ENCODE measurements around the gene VGLL3. TPM values are rescaled to one million over a fixed set of nuclear protein-coding genes. Genes with fewer than 3 reads are reported as not detected.

Gene VGLL3
- total RNA-seq, 2 donors from 2014 or later: 0.44 to 1.8 TPM

DNA sequence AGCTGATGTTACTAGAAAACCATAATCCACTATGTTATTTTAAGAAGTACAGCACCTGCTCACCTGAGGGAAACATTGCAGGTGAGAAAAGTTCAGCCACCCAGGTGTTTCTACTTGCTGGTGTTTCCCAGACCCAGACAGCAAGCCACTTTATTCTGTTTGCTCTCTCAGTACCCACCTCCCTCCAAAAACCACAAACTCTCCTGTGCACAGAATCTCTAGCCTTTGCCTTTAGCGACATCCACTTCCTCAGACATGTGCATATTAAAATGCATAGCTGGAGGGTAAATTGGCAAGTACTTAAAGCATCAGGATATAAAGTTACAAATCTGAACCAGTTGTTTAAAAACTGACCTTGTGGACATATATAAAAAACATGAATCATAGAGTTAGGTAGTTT lies 36.7 kb downstream of the VGLL3 start:
- WGBS, 2 experiments (ENCODE audit: insufficient coverage in 1 of 2, insufficient read length in 1 of 2): 80% methylated on average over 1 of the region's 1 CpG; no CpG with 5 or more reads in 1 of the 2 experiments
- no peak overlapping the region for H3K4me3 Mint-ChIP-seq
- no peak for TF ChIP-seq CTCF (conservative IDR thresholded peaks at IDR 0.05)

GRCh38 chr3:86951322-86951721 lies 39.6 kb downstream of the VGLL3 start:
- H3K9me3 Mint-ChIP-seq: no peaks in the 10 kb centered on the region
- H3K4me1 Mint-ChIP-seq: no peaks in the 10 kb centered on the region
- no peaks in the 10 kb centered on the region for H3K27me3 Mint-ChIP-seq (ENCODE audit: insufficient read depth)

More for the DNA sequence above, 36.7 kb downstream of the VGLL3 start:
- H3K9me3 Mint-ChIP-seq: no peaks in the 10 kb centered on the region
- H3K36me3 ChIP-seq (ENCODE audit: control insufficient read depth, insufficient read depth, low read length): no peaks in the 10 kb centered on the region
- H3K4me1 Mint-ChIP-seq: no peaks in the 10 kb centered on the region
- H3K9me3 ChIP-seq (ENCODE audit: control insufficient read depth, low read length): no peaks in the 10 kb centered on the region
- no peak overlapping the region for H3K9ac ChIP-seq (ENCODE audit: extremely low read depth, low read length, poor library complexity, severe bottlenecking)
- H3K27ac Mint-ChIP-seq: no peak overlapping the region
- H3K27ac ChIP-seq (ENCODE audit: low read depth, low read length): no peak overlapping the region
- no peak for DNase-seq
- no peak overlapping the region for H3K4me3 ChIP-seq (ENCODE audit: low read length)
- no peaks in the 10 kb centered on the region for H3K27me3 Mint-ChIP-seq (ENCODE audit: insufficient read depth)
- no peaks in the 10 kb centered on the region for H3K36me3 Mint-ChIP-seq (ENCODE audit: low read depth)
- H3K27me3 ChIP-seq (ENCODE audit: control insufficient read depth, insufficient read depth, low read length, poor library complexity, severe bottlenecking): no peaks in the 10 kb centered on the region
- no peaks in the 10 kb centered on the region for H3K4me1 ChIP-seq (ENCODE audit: control insufficient read depth, insufficient read depth, low read length)

DNA sequence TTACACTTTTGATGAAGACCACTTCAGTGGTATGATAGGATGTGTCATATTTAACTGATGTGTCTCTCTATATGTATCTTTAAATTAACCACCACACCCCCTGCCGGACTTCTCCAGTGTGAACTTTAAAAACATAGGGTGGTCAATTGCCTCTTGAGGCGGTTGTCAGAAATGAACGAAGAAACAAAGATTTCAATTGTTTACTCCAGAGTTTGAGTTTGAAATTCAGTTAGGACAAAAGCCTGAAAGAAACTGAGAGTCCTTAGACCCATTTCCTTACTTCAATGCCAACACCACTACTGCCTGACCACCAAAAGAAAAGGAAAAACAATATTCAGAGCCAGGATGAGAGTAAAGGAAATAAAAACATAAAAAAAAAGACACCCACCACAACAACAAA lies 40.2 kb downstream of the VGLL3 start:
- H3K9me3 Mint-ChIP-seq: no peaks in the 10 kb centered on the region
- no peak for DNase-seq
- H3K4me1 Mint-ChIP-seq: no peaks in the 10 kb centered on the region
- no peak overlapping the region for H3K4me3 ChIP-seq (ENCODE audit: low read length)
- peak overlapping the region; percentile 10 for H3K27ac Mint-ChIP-seq
- H3K36me3 ChIP-seq (ENCODE audit: control insufficient read depth, insufficient read depth, low read length): no peaks in the 10 kb centered on the region
- H3K9ac ChIP-seq (ENCODE audit: extremely low read depth, low read length, poor library complexity, severe bottlenecking): no peak overlapping the region
- no peaks in the 10 kb centered on the region for H3K27me3 ChIP-seq (ENCODE audit: control insufficient read depth, insufficient read depth, low read length, poor library complexity, severe bottlenecking)
- H3K36me3 Mint-ChIP-seq (ENCODE audit: low read depth): no peaks in the 10 kb centered on the region
- WGBS, 2 experiments (ENCODE audit: insufficient coverage in 1 of 2, insufficient read length in 1 of 2): 98 to 100% methylated on average over 1 to 3 of the region's 3 CpGs
- no peak for TF ChIP-seq CTCF (conservative IDR thresholded peaks at IDR 0.05)
- no peak overlapping the region for H3K4me3 Mint-ChIP-seq
- no peak overlapping the region for H3K27ac ChIP-seq (ENCODE audit: low read depth, low read length)
- H3K27me3 Mint-ChIP-seq (ENCODE audit: insufficient read depth): no peaks in the 10 kb centered on the region
- H3K9me3 ChIP-seq (ENCODE audit: control insufficient read depth, low read length): no peaks in the 10 kb centered on the region
- H3K4me1 ChIP-seq (ENCODE audit: control insufficient read depth, insufficient read depth, low read length): no peaks in the 10 kb centered on the region

More at GRCh38 chr3:86951322-86951721, 39.6 kb downstream of the VGLL3 start:
- H3K36me3 ChIP-seq (ENCODE audit: control insufficient read depth, insufficient read depth, low read length): no peaks in the 10 kb centered on the region
- H3K4me3 Mint-ChIP-seq: no peak overlapping the region
- H3K9me3 ChIP-seq (ENCODE audit: control insufficient read depth, low read length): no peaks in the 10 kb centered on the region
- no peak for DNase-seq
- H3K9ac ChIP-seq (ENCODE audit: extremely low read depth, low read length, poor library complexity, severe bottlenecking): no peak overlapping the region
- H3K27me3 ChIP-seq (ENCODE audit: control insufficient read depth, insufficient read depth, low read length, poor library complexity, severe bottlenecking): no peaks in the 10 kb centered on the region
- TF ChIP-seq CTCF (conservative IDR thresholded peaks at IDR 0.05): no peak
- no peak overlapping the region for H3K4me3 ChIP-seq (ENCODE audit: low read length)
- H3K27ac Mint-ChIP-seq: no peak overlapping the region
- H3K36me3 Mint-ChIP-seq (ENCODE audit: low read depth): no peaks in the 10 kb centered on the region
- H3K4me1 ChIP-seq (ENCODE audit: control insufficient read depth, insufficient read depth, low read length): no peaks in the 10 kb centered on the region
- no peak overlapping the region for H3K27ac ChIP-seq (ENCODE audit: low read depth, low read length)

All from endodermal cell (in vitro differentiated cells).